Adipose tissue (tissue), 3 donors: ENCODE data around the gene ITPR2. TPM values are rescaled to one million over a fixed set of nuclear protein-coding genes. Genes with fewer than 3 reads are reported as not detected.

Source experiments
- H3K27ac ChIP-seq: one replicate; pipeline ENCODE4 v1.5.1; 2013; ENCODE audit warnings: low read depth, low read length
- WGBS, 3 donors: extraction: QIAGEN DNeasy Blood & Tissue Kit; methylation state at CpG; one replicate each; pipeline ENCODE4 v1.1.7; 2013; 5-methylcytosine and 5-hydroxymethylcytosine counted together
- polyA plus RNA-seq, 3 donors: library from polyadenylated mRNA; stranded (reverse); fragments of 200-250 nt; gene quantifications; one replicate each; pipeline ENCODE4 v1.2.3, GENCODE V29; 2013
- donor health status: healthy with polysubstance abuse.
- donor health status: Bipolar disorder and iron deficiency.
- donor health status: healthy.

The ITPR2 gene
- polyA plus RNA-seq, 3 donors, result 2.8 to 15.5 (median 4.7) TPM

- no peak overlapping the region for H3K27ac ChIP-seq
- WGBS, 3 donors, result 60 to 92% (median 91%) methylated on average over 3 of the region's 3 CpGs
Observed at GRCh38 chr12:26512213-26512612, 320.8 kb downstream of the ITPR2 start.

GRCh38 chr12:26510354-26510674 lies 322.7 kb downstream of the ITPR2 start:
- WGBS, 3 donors, result 88 to 93% (median 91%) methylated on average over 2 of the region's 2 CpGs
- H3K27ac ChIP-seq, result no peak overlapping the region

GRCh38 chr12:26507613-26508012 lies 325.4 kb downstream of the ITPR2 start:
- no peak overlapping the region for H3K27ac ChIP-seq
- 82 to 100% (median 86%) methylated on average over 1 of the region's 1 CpG for WGBS, 3 donors

GRCh38 chr12:26499979-26500640 lies 332.9 kb downstream of the ITPR2 start:
- H3K27ac ChIP-seq, result no peak overlapping the region
- WGBS, 3 donors, result 75 to 94% (median 79%) methylated on average over 1 of the region's 1 CpG

- WGBS, 3 donors, result 65 to 96% (median 77%) methylated on average over 1 of the region's 1 CpG
Observed at GRCh38 chr12:26496170-26496569, 336.8 kb downstream of the ITPR2 start.

GRCh38 chr12:26493656-26494055 lies 339.3 kb downstream of the ITPR2 start:
- WGBS, 3 donors, result 48 to 83% (median 78%) methylated on average over 3 of the region's 3 CpGs
- H3K27ac ChIP-seq, result no peak overlapping the region

More at GRCh38 chr12:26496170-26496569, 336.8 kb downstream of the ITPR2 start:
- H3K27ac ChIP-seq, result no peak overlapping the region

- H3K27ac ChIP-seq, result no peak overlapping the region
- WGBS, 3 donors, result 95 to 100% (median 97%) methylated on average over 1 of the region's 1 CpG
Observed at GRCh38 chr12:26492406-26492805, 340.6 kb downstream of the ITPR2 start.

GRCh38 chr12:26489908-26490307 lies 343.1 kb downstream of the ITPR2 start:
- WGBS, 3 donors, result 91 to 96% (median 95%) methylated on average over 2 of the region's 2 CpGs
- H3K27ac ChIP-seq, result no peak overlapping the region

GRCh38 chr12:26488351-26488750 lies 344.6 kb downstream of the ITPR2 start:
- no peak overlapping the region for H3K27ac ChIP-seq
- WGBS, 3 donors, result 87 to 100% (median 89%) methylated on average over 1 of the region's 1 CpG

GRCh38 chr12:26473291-26473690 lies 359.7 kb downstream of the ITPR2 start:
- 30 to 88% (median 43%) methylated on average over 1 of the region's 1 CpG for WGBS, 3 donors

GRCh38 chr12:26471560-26471959 lies 361.4 kb downstream of the ITPR2 start:
- no peak overlapping the region for H3K27ac ChIP-seq

More at GRCh38 chr12:26473291-26473690, 359.7 kb downstream of the ITPR2 start:
- H3K27ac ChIP-seq, result no peak overlapping the region

GRCh38 chr12:26469421-26470180 lies 363.4 kb downstream of the ITPR2 start:
- 87 to 95% (median 90%) methylated on average over 6 of the region's 6 CpGs for WGBS, 3 donors
- H3K27ac ChIP-seq, result no peak overlapping the region

GRCh38 chr12:26467351-26467750 lies 365.6 kb downstream of the ITPR2 start:
- WGBS, 3 donors, result 94 to 99% (median 94%) methylated on average over 1 of the region's 1 CpG
- H3K27ac ChIP-seq, result no peak overlapping the region

- 76 to 84% (median 79%) methylated on average over 2 of the region's 2 CpGs for whole genome bisulfite sequencing, 3 donors
- no peak overlapping the region for H3K27ac ChIP-seq
Observed at GRCh38 chr12:26466726-26467125, 366.3 kb downstream of the ITPR2 start.

- H3K27ac ChIP-seq, result no peak overlapping the region
- WGBS, 3 donors, result 88 to 95% (median 94%) methylated on average over 6 of the region's 6 CpGs
Observed at GRCh38 chr12:26465419-26466097, 367.4 kb downstream of the ITPR2 start.

- no peak overlapping the region for H3K27ac ChIP-seq
- WGBS, 3 donors, result 85 to 91% (median 90%) methylated on average over 1 of the region's 1 CpG
Observed at GRCh38 chr12:26461776-26462175, 371.2 kb downstream of the ITPR2 start.

GRCh38 chr12:26460361-26460760 lies 372.6 kb downstream of the ITPR2 start:
- 69 to 89% (median 82%) methylated on average over 6 of the region's 6 CpGs for WGBS, 3 donors
- H3K27ac ChIP-seq, result no peak overlapping the region

- no peak overlapping the region for H3K27ac ChIP-seq
- 66 to 76% (median 72%) methylated on average over 3 of the region's 3 CpGs for WGBS, 3 donors
Observed at GRCh38 chr12:26455936-26456574, 376.9 kb downstream of the ITPR2 start.

- no peak overlapping the region for H3K27ac ChIP-seq
- 93 to 97% (median 94%) methylated on average over 3 of the region's 3 CpGs for WGBS, 3 donors
Observed at GRCh38 chr12:26453246-26453645, 379.7 kb downstream of the ITPR2 start.
